ENCODE data around the gene TNXB. TPM values are rescaled to one million over a fixed set of nuclear protein-coding genes. Genes with fewer than 3 reads are reported as not detected.
"Not testable (repeated sequence)": the region's sequence is repeated elsewhere in the genome, so short reads cannot be mapped to it uniquely, and the experiment has no call there.

Gene TNXB
- total and polyA plus RNA-seq, 2 of the 4 experiments (the other 2 are of a cell fraction): 0.05 TPM; not detected in 1

- not testable (repeated sequence) for H3K4me2 ChIP-seq (ENCODE audit: low read depth, low read length); ATAC-seq (ENCODE audit: low read depth)
- intact Hi-C loops (cut with micrococcal nuclease): loop anchor here (10.0 kb wide), 1 partner anchor 114 kb away; the partner anchor contains the start of genes PPT2 and PRRT1
These were observed 68.2 kb downstream of the TNXB start for GRCh38 chr6:32041050-32041321.

GRCh38 chr6:32040299-32041049 is 68.7 kb downstream of the TNXB start:
- H4K20me1 ChIP-seq (ENCODE audit: insufficient read depth, low read length); H2AK5ac ChIP-seq (ENCODE audit: low read depth, low read length); H3K14ac ChIP-seq (replicated peaks; ENCODE audit: low read depth, low read length); H2BK20ac ChIP-seq (ENCODE audit: low read depth, low read length); POLR2A ChIA-PET (ENCODE audit: unreplicated experiment); H3K4ac ChIP-seq (ENCODE audit: low read depth, low read length); in situ Hi-C loops (cut with MboI; ENCODE audit: low sequenced_read_pairs); H2BK5ac ChIP-seq (ENCODE audit: low read depth, low read length, poor library complexity, severe bottlenecking); H3K56ac ChIP-seq (ENCODE audit: extremely low read depth, insufficient read depth, low read length); CTCF ChIA-PET; H3K4me3 ChIP-seq (ENCODE audit: insufficient read depth, low read depth, low read length); H3K18ac ChIP-seq (ENCODE audit: low read depth, low read length); DNase-seq; H3K79me1 ChIP-seq (ENCODE audit: low read depth in 1 of 2, low read length in 2 of 2); H3K9me1 ChIP-seq (ENCODE audit: insufficient read depth, low read length); ATAC-seq (ENCODE audit: low read depth); H3K27ac ChIP-seq (ENCODE audit: insufficient read depth, low read length); H3K4me2 ChIP-seq (ENCODE audit: low read depth, low read length); H2AK9ac ChIP-seq (replicated peaks; ENCODE audit: low read depth, low read length, poor library complexity); H3K9ac ChIP-seq (ENCODE audit: low read depth, low read length); H3K4me1 ChIP-seq (ENCODE audit: control insufficient read depth, insufficient read depth, low read length); H2BK120ac ChIP-seq (ENCODE audit: low read depth, low read length); dilution Hi-C loops (cut with HindIII; ENCODE audit: low sequenced_read_pairs, unreplicated experiment); H3K27me3 ChIP-seq (ENCODE audit: control insufficient read depth, insufficient read depth, low read length); H2AFZ ChIP-seq (replicated peaks; ENCODE audit: low read length, poor library complexity); H2BK15ac ChIP-seq (ENCODE audit: low read depth, low read length); H4K8ac ChIP-seq (ENCODE audit: low read depth in 2 of 2, low read length in 2 of 2); H4K91ac ChIP-seq (ENCODE audit: insufficient read depth, low read depth, low read length); H4K5ac ChIP-seq (ENCODE audit: low read depth, low read length); H3K9me3 ChIP-seq (ENCODE audit: control insufficient read depth, insufficient read depth, low read length); H3K23ac ChIP-seq (ENCODE audit: low read depth, low read length); BruUV-seq (replicated peaks); H3K36me3 ChIP-seq (ENCODE audit: control insufficient read depth, insufficient read depth, low read length): not testable (repeated sequence)
- no CpG with 5 or more reads among the region's 43 CpGs for WGBS, 2 experiments (ENCODE audit: extremely low coverage in 2 of 2, insufficient read length in 1 of 2)
- intact Hi-C loops (cut with micrococcal nuclease): loop anchor here (10.0 kb wide), 1 partner anchor 114 kb away; the partner anchor contains the start of genes PPT2 and PRRT1

More at GRCh38 chr6:32041050-32041321, 68.2 kb downstream of the TNXB start:
- dilution Hi-C loops (cut with HindIII; ENCODE audit: low sequenced_read_pairs, unreplicated experiment); H3K56ac ChIP-seq (ENCODE audit: extremely low read depth, insufficient read depth, low read length); DNase-seq; H2AFZ ChIP-seq (replicated peaks; ENCODE audit: low read length, poor library complexity); H3K4ac ChIP-seq (ENCODE audit: low read depth, low read length); H2AK5ac ChIP-seq (ENCODE audit: low read depth, low read length); H4K91ac ChIP-seq (ENCODE audit: insufficient read depth, low read depth, low read length); H4K20me1 ChIP-seq (ENCODE audit: insufficient read depth, low read length); H3K9me3 ChIP-seq (ENCODE audit: control insufficient read depth, insufficient read depth, low read length); H3K4me1 ChIP-seq (ENCODE audit: control insufficient read depth, insufficient read depth, low read length); H3K4me3 ChIP-seq (ENCODE audit: insufficient read depth, low read depth, low read length); H4K5ac ChIP-seq (ENCODE audit: low read depth, low read length); H3K36me3 ChIP-seq (ENCODE audit: control insufficient read depth, insufficient read depth, low read length); H2BK15ac ChIP-seq (ENCODE audit: low read depth, low read length); H3K27ac ChIP-seq (ENCODE audit: insufficient read depth, low read length); H4K8ac ChIP-seq (ENCODE audit: low read depth in 2 of 2, low read length in 2 of 2); H2BK120ac ChIP-seq (ENCODE audit: low read depth, low read length); H3K23ac ChIP-seq (ENCODE audit: low read depth, low read length); H3K79me1 ChIP-seq (ENCODE audit: low read depth in 1 of 2, low read length in 2 of 2); H3K18ac ChIP-seq (ENCODE audit: low read depth, low read length); in situ Hi-C loops (cut with MboI; ENCODE audit: low sequenced_read_pairs); H2BK5ac ChIP-seq (ENCODE audit: low read depth, low read length, poor library complexity, severe bottlenecking); H3K9ac ChIP-seq (ENCODE audit: low read depth, low read length); BruUV-seq (replicated peaks); H2BK20ac ChIP-seq (ENCODE audit: low read depth, low read length); H3K27me3 ChIP-seq (ENCODE audit: control insufficient read depth, insufficient read depth, low read length); POLR2A ChIA-PET (ENCODE audit: unreplicated experiment); CTCF ChIA-PET; H3K9me1 ChIP-seq (ENCODE audit: insufficient read depth, low read length); H3K14ac ChIP-seq (replicated peaks; ENCODE audit: low read depth, low read length); H2AK9ac ChIP-seq (replicated peaks; ENCODE audit: low read depth, low read length, poor library complexity): not testable (repeated sequence)
- no CpG with 5 or more reads among the region's 13 CpGs for WGBS, 2 experiments (ENCODE audit: extremely low coverage in 2 of 2, insufficient read length in 1 of 2)
